ENCODE data around the gene NCOA1.

The NCOA1 gene

DNA sequence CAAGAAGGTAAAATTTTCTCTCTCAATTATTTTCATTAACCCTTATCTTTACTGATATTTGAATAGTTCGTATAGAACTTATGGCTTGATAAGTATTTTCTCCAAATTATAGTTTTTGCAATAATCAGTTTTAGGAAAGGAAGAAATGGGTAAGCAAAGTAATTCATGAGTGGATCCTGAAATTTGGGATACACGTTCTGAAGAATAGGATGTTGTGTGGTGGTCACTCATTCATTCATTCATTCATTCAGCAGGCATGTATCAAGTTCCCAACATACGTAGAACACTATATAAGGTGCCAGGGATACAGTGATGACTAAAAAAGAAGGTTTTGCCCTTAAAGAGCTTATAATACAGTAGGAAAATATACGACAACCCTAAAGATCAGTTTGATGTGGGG lies 206.7 kb downstream of the NCOA1 start:
- no peak for DNase-seq (ENCODE audit: low read depth)

DNA sequence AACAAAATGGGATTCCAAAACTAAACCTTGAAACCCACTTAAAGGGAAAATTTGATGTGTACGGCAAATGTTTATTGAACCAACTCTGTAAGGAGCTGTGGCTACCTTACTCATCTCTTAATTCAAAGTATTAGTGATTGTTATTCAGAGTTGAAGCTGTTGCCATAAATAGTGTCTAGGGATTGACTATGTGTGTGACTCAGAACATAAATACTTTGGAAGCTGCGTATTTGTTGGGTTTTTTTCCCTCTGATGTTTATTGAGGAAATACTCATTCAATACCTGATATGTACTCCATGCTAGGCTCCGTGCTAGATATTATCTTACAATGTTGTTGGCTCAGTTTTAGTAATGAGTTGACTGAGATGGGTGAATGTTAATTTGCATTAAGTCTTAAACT lies 211.7 kb downstream of the NCOA1 start:
- peak; percentile 56 for DNase-seq (ENCODE audit: low read depth)

DNA sequence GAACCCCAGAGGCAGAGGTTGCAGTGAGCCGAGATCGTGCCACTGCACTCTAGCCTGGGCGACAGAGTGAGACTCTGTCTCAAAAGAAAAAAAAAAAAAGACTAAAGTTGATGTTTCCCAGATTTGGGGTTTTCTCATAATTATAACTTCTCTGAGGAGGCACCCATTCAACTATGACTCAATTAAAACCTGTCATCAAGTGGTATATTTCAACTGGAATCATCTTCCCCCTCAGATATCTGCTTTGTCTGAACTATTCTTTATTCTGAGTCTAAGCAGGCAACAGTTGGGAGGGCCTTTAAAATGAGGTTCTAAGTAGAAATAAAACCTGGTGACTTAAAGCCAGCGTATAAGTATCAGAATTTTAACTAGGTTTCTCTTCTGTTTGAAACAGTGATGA lies 213.6 kb downstream of the NCOA1 start:
- DNase-seq (ENCODE audit: low read depth) = no peak

DNA sequence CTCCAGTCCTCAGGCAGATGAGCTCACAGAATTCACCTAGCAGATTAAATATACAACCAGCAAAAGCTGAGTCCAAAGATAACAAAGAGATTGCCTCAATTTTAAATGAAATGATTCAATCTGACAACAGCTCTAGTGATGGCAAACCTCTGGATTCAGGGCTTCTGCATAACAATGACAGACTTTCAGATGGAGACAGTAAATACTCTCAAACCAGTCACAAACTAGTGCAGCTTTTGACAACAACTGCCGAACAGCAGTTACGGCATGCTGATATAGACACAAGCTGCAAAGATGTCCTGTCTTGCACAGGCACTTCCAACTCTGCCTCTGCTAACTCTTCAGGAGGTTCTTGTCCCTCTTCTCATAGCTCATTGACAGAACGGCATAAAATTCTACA lies 216.1 kb downstream of the NCOA1 start:
- DNase-seq (ENCODE audit: low read depth) = no peak

DNA sequence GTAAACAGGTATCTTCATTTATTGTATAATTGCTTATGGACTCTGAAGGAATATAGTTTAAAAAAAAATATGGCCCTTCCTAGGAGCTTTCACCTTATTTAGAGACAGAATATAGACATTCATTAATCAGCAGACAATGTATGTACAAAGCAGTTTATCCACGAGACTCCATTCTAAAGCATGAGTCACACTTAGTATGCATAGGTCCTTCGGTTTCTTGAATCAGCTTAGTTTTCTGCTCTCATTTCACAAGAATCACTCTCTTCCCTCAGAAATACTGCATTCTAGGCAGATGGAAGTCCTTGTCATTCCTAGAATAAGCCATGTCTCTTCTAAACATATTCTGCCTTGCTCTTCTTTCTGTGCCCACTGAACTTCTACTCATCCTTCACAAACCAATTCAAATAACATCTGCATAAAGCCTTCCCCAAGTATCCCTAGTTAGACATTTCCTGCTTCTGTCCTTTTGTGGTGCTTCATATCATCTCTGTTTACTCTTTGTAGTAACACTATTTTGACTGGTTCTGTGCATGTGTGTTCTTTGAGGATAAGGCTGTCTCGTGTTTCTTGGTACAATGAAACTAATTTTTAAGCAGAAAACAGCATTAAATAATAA lies 217.6 kb downstream of the NCOA1 start:
- no peak for DNase-seq (ENCODE audit: low read depth)

DNA sequence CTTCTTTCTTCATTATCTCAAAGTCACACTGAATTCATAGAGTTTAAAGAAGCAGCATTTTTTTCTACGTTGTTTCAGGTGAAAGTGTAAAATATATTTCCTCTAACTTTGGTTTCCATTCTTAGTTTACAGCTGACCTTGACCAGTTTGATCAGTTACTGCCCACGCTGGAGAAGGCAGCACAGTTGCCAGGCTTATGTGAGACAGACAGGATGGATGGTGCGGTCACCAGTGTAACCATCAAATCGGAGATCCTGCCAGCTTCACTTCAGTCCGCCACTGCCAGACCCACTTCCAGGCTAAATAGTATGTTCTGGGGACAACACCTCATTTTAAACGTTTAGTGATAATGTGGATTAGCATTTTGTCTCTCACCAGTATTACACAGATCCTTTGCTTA lies 219.8 kb downstream of the NCOA1 start:
- no peak for DNase-seq (ENCODE audit: low read depth)

DNA sequence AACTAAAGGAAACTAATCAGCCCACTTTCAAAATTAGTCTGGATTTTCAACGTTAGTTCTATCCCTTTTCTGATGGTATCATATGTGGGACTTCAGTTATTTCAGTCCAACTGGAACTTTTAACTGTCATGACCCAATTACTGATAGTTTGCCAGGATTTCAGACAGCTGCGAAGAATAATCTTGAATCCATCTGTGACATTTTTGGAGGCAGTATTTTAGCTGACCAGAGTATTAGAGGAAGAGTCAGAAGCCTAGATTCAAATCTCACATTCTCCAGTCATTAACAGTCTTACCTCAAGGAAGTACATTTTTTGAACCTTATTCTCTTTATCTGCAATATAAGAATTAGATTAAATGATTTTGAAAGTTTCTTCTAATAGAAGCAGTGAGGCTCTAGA lies 220.8 kb downstream of the NCOA1 start:
- DNase-seq (ENCODE audit: low read depth) = no peak

DNA sequence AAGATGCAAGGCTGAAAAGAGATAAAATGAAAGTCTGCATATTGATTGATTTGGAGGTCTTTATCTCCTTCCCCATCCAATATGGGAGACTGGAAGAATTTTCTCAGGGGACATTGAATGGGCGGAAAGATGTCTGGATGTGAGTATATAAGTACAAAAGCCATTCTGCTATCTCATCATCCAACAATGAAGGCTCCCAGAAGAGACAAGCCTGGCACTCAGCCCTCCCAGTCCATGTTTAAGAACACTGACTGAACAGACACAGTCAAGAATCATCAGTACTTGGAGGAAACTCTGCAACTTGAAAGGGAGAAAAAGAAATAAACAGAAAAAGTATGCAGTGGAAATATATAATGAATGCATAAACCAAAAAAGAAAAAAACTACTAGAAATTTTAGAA lies 221.2 kb downstream of the NCOA1 start:
- DNase-seq (ENCODE audit: low read depth) = no peak

DNA sequence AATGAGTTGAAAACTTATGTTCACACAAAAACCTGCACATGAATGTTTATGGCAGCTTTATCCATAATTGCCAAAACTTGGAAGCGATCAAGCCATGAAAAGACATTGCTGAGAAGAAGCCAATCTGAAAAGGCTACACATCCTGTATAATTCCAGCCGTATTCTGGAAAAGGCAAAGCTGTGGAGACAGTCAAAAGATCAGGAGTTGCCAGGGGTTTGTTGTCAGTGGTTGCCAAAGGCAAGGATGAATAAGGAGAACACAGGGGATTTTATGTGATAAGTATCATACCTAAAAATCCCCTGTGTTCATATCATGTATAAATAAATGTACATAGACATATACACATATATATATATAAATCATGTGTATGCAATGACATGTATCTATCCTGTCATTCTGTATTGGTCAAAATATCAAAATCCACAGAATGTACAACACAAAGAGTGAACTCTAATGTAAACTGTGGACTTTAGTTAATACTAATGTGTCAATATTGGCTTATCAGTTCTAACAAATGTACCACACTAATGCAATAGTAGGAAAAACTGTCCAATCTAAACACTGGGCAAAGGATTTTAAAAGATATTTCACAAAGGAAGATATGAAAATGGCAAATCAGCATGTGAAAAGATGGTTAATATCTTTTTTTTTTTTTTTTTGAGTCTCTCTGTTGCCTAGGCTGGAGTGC lies 226.4 kb downstream of the NCOA1 start:
- DNase-seq (ENCODE audit: low read depth) = no peak

DNA sequence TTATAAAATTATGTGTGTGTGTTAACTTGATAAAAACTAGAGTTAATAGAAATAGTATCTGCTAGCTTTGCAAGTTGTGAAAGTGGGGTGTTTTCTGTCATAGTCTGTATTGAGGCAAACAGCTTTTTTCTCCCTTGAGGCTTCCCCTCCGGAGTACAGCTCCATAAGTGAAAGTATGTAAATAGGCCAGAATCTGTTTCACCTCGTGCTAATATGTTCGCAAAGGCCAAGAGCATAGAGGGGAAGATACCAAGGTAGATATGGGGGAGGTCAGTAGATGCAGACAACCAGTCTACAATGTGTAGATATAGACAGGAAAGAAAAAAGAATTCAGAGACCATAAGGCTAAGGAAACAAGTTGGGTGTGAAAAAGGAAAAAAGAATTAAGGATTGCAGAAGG lies 229.3 kb downstream of the NCOA1 start:
- no peak for DNase-seq (ENCODE audit: low read depth)

DNA sequence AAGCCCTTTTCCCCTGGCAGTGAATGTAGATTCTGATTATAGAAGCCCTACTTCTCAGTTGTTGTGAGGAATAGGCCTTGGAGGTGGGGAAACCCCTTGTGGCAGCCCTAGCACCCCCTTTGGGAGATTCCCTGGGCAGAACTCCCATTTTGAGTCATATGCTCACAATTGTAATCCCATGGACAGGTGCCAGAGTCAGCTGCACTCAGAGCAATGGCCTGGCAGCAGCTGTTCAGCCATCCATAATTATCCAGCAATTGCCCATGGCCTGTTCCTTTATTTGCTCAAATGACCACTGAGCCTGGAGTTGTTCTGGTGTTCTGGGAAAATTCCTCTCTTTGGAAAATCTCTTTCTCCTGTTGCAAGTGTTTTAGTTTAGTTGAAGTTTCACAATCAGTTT lies 230.4 kb downstream of the NCOA1 start:
- DNase-seq (ENCODE audit: low read depth) = peak; percentile 84

DNA sequence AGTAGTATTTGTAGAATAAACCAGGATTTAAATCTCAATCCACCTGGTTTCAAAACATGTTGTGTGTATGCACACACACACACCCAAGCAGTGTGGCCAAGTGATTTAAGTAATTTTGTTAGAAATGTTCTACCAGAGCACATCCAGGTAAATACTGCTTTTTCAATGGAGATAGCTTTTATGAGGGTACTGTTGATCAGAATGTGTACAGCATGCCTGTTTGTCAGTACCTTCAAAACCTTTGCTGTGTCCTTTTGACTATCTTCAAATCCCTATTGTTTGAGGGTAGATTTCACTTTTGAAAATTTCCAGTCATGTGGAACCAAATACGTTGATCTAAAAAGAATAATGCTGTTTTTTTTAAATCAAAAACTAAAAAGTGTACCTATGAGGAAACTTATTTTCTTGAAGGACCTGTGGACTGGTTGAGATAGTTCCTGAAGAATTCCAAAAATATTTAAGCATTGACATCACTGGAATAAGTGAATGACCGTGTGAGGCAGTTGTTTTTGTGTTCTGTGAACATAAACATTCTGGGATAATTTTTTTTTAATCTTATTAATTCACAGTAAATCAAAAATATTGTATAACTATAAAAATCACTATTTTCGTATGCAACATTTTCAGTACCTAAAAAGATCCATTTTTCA lies 231.2 kb downstream of the NCOA1 start:
- no peak for DNase-seq (ENCODE audit: low read depth)

DNA sequence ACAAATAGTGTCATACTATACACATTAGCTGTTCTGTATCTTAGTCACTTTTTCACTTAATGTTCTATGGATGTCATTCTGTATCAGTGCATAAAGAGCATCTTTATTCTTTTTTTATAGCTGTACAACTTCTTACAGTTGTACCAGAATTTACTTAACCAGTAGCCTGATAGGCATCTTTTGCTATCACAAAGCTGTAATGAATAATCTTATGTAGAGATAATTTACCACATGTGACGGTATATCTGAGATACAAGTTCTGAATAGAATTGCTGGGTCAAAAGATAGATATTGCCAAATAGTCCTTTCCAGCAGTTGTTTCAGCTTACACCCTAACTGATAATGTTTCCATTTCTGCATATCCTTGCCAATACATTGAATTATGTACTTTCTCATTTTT lies 232.1 kb downstream of the NCOA1 start:
- DNase-seq (ENCODE audit: low read depth) = no peak

DNA sequence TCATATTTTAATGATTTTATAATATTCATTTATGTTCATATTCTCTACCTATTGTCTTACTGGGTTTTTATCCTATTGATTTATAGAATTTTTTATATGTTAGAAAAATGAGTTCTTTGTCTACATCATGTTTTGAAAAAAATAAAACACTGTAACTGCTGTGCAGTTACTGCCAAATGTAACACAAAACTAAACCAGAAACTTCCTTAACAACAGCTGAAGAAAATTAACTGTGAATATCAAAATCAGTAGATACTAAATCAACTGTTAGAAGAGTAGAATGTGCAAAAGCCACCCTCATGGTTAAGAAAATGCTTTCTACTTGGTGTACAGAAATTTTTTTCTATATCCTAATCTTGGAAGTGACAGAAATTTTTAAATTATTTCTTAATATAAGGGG lies 232.6 kb downstream of the NCOA1 start:
- DNase-seq (ENCODE audit: low read depth) = no peak

DNA sequence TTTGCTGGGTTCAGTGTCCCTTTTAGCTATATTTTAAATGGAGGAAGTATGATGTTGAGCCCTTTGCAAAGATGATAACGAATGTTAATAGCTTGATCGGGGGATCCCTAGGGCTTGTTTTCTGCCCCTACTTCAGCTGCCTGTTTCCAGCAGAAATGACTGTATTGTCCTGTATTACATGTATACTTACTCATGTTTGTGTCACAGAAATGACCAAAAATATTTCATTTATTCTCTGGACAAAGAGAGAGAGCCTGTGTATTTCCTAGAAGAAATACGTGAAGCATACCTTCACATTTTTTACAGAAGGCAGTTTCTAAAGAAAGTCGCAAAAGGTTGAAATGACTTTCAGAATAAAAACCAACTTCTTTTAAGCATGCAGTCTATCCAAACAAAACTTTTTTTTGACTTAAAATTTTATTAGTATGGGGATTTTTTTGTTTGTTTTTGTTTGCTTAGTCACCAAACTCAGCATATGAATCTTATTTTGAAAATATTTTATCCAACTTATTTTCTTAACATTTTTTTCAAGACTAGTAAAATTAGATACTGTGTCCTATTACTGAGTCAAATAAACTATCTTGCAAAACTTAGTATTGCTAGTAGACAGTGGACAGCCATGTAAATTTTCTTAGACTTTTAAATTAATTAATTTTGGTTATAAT lies 233.2 kb downstream of the NCOA1 start:
- no peak for DNase-seq (ENCODE audit: low read depth)

DNA sequence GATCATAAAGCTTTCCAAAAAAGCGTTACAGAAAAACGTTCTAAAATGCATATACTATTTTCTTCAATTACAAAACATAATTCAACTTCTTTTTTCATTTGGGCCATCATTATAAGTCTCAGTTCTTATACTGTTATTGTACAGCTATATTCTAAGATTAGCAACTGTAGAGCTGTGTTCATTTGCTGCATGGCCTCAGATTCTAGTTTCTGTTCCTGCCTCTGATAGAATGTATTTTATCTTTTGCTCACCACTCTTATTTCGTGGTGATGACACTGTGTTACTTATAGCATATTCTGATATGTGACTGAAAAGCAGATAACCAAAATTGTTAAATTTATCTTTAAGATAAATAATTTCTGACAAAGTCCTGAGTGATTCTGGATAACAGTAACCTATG lies 234.9 kb downstream of the NCOA1 start:
- no peak for DNase-seq (ENCODE audit: low read depth)

DNA sequence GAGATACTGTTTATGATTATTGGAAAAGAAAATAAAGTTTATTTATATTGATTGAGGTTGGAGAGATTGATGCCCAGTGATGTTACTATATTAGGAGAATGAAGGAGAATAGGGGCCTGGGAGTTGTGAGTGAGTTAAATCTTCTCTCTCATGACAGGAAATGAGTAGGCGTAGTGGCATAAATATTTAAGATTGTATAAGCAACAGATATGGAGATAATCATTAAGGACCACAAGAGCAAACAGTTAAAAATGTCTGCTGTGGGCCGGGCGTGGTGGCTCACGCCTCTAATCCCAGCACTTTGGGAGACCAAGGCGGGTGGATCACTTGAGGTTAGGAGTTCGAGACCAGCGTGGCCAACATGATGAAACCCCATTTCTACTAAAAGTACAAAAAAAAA lies 239.4 kb downstream of the NCOA1 start:
- no peak for DNase-seq (ENCODE audit: low read depth)

DNA sequence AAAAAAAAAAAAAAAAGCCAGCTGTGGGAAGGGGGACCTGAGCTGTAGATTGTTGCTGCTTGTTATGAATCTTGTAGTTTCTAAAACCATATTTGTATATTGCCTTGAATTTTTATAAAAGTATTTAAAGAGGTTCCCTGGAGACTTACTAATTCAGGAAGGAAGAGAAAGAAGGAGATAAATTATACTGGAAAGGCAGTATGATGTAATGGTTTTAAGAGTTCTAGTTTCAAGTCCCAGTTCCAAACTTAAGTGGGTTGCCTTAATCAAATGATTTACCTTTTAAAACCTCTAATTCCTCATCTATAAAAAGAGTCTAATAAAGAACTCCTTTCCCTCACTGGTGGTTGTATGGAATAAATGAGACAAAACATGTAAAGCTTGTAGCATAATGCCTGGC lies 240.0 kb downstream of the NCOA1 start:
- DNase-seq (ENCODE audit: low read depth) = no peak

DNA sequence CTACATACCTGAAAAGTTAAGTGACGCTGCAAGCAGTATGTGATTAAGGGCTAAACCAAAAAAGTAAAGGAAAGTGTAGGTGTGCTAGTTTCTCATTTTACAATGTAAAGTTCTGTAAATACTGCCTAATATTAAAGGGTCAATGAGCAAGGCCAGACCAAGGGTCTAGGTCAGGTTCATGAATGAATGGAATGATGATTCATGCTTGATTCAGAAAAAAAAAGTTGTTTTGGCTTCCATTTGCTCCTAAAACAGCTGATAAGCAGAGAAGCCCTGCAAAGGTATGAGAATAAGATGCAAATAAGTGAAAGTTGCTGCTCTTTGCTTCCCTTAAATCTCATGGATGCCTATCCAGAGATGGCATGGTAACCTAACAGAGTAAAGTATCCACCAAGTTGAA lies 240.9 kb downstream of the NCOA1 start:
- DNase-seq (ENCODE audit: low read depth) = no peak

DNA sequence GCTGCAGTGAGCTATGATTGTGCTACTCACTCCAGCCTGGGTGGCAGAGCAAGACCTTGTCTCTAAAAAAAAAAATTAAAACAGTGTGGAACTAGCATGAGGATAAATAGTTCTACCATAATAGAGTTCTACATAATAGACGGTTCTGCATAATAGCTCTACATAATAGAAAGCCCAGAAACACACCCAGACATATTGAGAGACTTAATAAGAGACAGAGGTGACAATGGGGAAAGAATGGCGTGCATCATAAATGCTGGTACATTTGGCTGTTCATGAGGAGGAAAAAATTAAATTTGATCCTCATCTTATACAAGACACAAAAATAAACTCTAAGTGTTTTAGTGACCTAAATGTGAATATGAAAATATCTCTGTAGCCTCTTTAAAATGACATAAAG lies 243.7 kb downstream of the NCOA1 start:
- no peak for DNase-seq (ENCODE audit: low read depth)

DNA sequence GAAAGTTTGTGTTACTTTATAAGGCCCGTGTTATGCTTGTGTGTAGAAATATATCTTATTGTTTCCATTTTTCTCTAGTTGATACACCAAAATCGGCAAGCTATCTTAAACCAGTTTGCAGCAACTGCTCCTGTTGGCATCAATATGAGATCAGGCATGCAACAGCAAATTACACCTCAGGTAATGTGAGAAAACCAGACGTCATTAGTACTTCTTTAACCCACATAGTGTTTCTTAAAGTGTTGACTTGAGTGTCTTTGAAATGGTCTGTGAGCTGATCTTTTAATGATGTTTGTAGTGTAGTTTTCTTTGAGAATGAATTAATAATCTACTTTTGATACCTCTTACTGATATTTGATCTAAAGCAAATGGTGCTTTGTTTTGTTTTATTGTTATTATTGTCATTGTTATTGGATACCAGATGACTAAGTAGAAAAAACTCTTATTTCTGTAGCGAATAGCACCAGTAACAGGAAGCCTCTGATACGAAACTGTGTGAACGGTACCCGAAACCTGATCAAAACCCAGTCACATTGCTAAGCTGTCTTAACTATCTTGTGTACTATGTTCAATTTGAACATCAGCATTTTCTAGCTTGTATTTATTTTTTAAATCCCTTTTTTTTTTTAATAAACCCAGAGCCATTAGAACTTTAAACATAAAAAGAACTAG lies 248.4 kb downstream of the NCOA1 start:
- no peak for DNase-seq (ENCODE audit: low read depth)

DNA sequence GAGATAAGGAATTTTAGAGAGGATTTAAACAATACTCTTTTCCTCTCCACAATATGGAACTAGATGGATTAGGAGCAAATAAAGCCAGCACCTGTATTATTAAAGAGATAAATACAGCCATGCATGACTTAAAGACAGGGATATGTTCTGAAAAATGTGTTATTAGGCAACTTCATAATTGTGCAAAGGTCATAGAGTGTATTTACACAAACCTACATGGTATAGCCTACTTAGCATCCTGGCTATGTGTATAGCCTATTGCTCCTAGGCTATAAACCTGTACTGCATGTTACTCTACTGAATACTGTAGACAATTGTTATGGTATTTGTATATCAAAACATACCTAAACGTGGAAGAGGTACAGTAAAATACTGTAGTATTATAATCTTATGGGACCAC lies 249.1 kb downstream of the NCOA1 start:
- DNase-seq (ENCODE audit: low read depth) = no peak

DNA sequence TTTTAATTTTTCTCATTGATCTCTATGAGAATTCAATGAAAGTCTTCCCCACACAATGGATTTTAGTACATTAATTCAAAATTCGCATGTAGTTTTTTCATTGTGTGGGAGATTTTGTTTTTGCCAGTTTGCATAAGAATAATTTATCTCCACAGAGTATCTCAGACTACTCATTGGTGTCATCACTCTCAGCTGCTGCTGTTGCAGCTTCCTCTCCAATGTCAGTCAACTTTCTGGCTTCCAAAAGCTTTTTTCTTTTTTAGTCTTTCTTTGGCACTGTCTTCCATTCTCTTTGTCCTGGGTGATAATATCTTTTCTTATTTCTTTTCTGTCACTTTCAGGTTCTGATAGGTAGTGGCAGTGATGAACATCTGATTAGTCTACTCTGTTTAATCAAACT lies 251.7 kb downstream of the NCOA1 start:
- DNase-seq (ENCODE audit: low read depth) = no peak
